Measurements from ENCODE around the gene COX4I2.

COX4I2 gene

GRCh38 chr20:31684153-31685015 is 46.7 kb downstream of the COX4I2 start:
- no peaks in the 10 kb centered on the region for H3K9me3 ChIP-seq (ENCODE audit: control extremely low read depth in 1 of 5, control insufficient read depth in 4 of 5, insufficient read depth in 2 of 5, low read depth in 1 of 5, low read length in 4 of 5)
- POLR2A ChIA-PET: interaction anchor here (0.6 to 1.1 kb wide), 3 partner anchors 10 to 157 kb away, joined by 3 to 7 read pairs (median 4); no protein-coding TSS in a partner anchor
- H3K4me3 ChIP-seq (ENCODE audit: control insufficient read depth in 1 of 7, extremely low read depth in 1 of 7, insufficient read depth in 4 of 7, low read depth in 2 of 7, low read length in 6 of 7): no peak overlapping the region
- WGBS (ENCODE audit: insufficient coverage): 91% methylated on average over 10 of the region's 11 CpGs
- CTCF ChIA-PET: interaction anchor here (0.7 to 5.5 kb wide), 8 partner anchors 9 to 124 kb away, joined by 3 to 41 read pairs (median 6); partner anchors contain the start of gene BCL2L1
- H3K27me3 ChIP-seq (replicated peaks in 2 of 5; ENCODE audit: control insufficient read depth in 4 of 5, insufficient read depth in 5 of 5, low read length in 4 of 5): no peaks in the 10 kb centered on the region
- peak in 2 of 3 donors; percentile 41 to 51 for DNase-seq
- peaks cover 0 to 26% (median 20%) of the 10 kb centered on the region in 4 experiments for H3K4me1 ChIP-seq (ENCODE audit: control extremely low read depth in 1 of 4, control insufficient read depth in 4 of 4, insufficient read depth in 4 of 4, low read length in 3 of 4)
- peaks cover 6 to 37% (median 10%) of the 10 kb centered on the region in 4 experiments for H3K36me3 ChIP-seq (ENCODE audit: control insufficient read depth in 4 of 4, insufficient read depth in 4 of 4, low read length in 3 of 4)
- H3K27ac ChIP-seq (ENCODE audit: insufficient read depth in 1 of 2, low read depth in 1 of 2, low read length in 2 of 2, poor library complexity in 1 of 2, severe bottlenecking in 2 of 2): peak overlapping the region in 1 of 2 experiments; percentile 9

GRCh38 chr20:31685853-31686643 is 48.3 kb downstream of the COX4I2 start:
- ChIA-PET CTCF (interaction anchor here (1.0 to 5.5 kb wide), 6 partner anchors 11 to 37 kb away, joined by 3 to 41 read pairs (median 10); partner anchors contain the start of gene BCL2L1), POLR2A (no interaction called here)
- Histone ChIP-seq H3K36me3 (ENCODE audit: control insufficient read depth in 4 of 4, insufficient read depth in 4 of 4, low read length in 3 of 4) (peaks cover 5 to 37% (median 9%) of the 10 kb centered on the region in 4 experiments), H3K27ac (ENCODE audit: insufficient read depth in 1 of 2, low read depth in 1 of 2, low read length in 2 of 2, poor library complexity in 1 of 2, severe bottlenecking in 2 of 2) (no peak overlapping the region), H3K4me3 (ENCODE audit: control insufficient read depth in 1 of 7, extremely low read depth in 1 of 7, insufficient read depth in 4 of 7, low read depth in 2 of 7, low read length in 6 of 7) (no peak overlapping the region), H3K4me1 (ENCODE audit: control extremely low read depth in 1 of 4, control insufficient read depth in 4 of 4, insufficient read depth in 4 of 4, low read length in 3 of 4) (peaks cover 0 to 22% (median 15%) of the 10 kb centered on the region in 4 experiments), H3K27me3 (replicated peaks in 2 of 5; ENCODE audit: control insufficient read depth in 4 of 5, insufficient read depth in 5 of 5, low read length in 4 of 5) (no peaks in the 10 kb centered on the region), H3K9me3 (ENCODE audit: control extremely low read depth in 1 of 5, control insufficient read depth in 4 of 5, insufficient read depth in 2 of 5, low read depth in 1 of 5, low read length in 4 of 5) (no peaks in the 10 kb centered on the region)
- DNase-seq: no peak
- WGBS (ENCODE audit: insufficient coverage): 80% methylated on average over 1 of the region's 2 CpGs

- DNase-seq: no peak
- H3K4me3 ChIP-seq (ENCODE audit: control insufficient read depth in 1 of 7, extremely low read depth in 1 of 7, insufficient read depth in 4 of 7, low read depth in 2 of 7, low read length in 6 of 7): no peak overlapping the region
- H3K36me3 ChIP-seq (ENCODE audit: control insufficient read depth in 4 of 4, insufficient read depth in 4 of 4, low read length in 3 of 4): peaks cover 2 to 30% (median 9%) of the 10 kb centered on the region in 4 experiments
- no peak overlapping the region for H3K27ac ChIP-seq (ENCODE audit: insufficient read depth in 1 of 2, low read depth in 1 of 2, low read length in 2 of 2, poor library complexity in 1 of 2, severe bottlenecking in 2 of 2)
- no CpG with 5 or more reads among the region's 3 CpGs for WGBS (ENCODE audit: insufficient coverage)
- no peaks in the 10 kb centered on the region for H3K9me3 ChIP-seq (ENCODE audit: control extremely low read depth in 1 of 5, control insufficient read depth in 4 of 5, insufficient read depth in 2 of 5, low read depth in 1 of 5, low read length in 4 of 5)
- CTCF ChIA-PET: interaction anchor here (0.7 to 1.9 kb wide), 4 partner anchors 9 to 36 kb away, joined by 3 to 5 read pairs (median 4); no protein-coding TSS in a partner anchor
- POLR2A ChIA-PET: no interaction called here
- H3K4me1 ChIP-seq (ENCODE audit: control extremely low read depth in 1 of 4, control insufficient read depth in 4 of 4, insufficient read depth in 4 of 4, low read length in 3 of 4): peaks cover 0 to 35% (median 17%) of the 10 kb centered on the region in 4 experiments
- H3K27me3 ChIP-seq (replicated peaks in 2 of 5; ENCODE audit: control insufficient read depth in 4 of 5, insufficient read depth in 5 of 5, low read length in 4 of 5): no peaks in the 10 kb centered on the region
These were observed 50.1 kb downstream of the COX4I2 start for GRCh38 chr20:31687777-31688176.

- Histone ChIP-seq H3K27ac (ENCODE audit: insufficient read depth in 1 of 2, low read depth in 1 of 2, low read length in 2 of 2, poor library complexity in 1 of 2, severe bottlenecking in 2 of 2) (no peak overlapping the region), H3K27me3 (replicated peaks in 2 of 5; ENCODE audit: control insufficient read depth in 4 of 5, insufficient read depth in 5 of 5, low read length in 4 of 5) (no peaks in the 10 kb centered on the region), H3K4me1 (ENCODE audit: control extremely low read depth in 1 of 4, control insufficient read depth in 4 of 4, insufficient read depth in 4 of 4, low read length in 3 of 4) (peaks cover 0 to 36% (median 19%) of the 10 kb centered on the region in 4 experiments), H3K4me3 (ENCODE audit: control insufficient read depth in 1 of 7, extremely low read depth in 1 of 7, insufficient read depth in 4 of 7, low read depth in 2 of 7, low read length in 6 of 7) (no peak overlapping the region), H3K36me3 (ENCODE audit: control insufficient read depth in 4 of 4, insufficient read depth in 4 of 4, low read length in 3 of 4) (peaks cover 2 to 24% (median 7%) of the 10 kb centered on the region in 4 experiments), H3K9me3 (ENCODE audit: control extremely low read depth in 1 of 5, control insufficient read depth in 4 of 5, insufficient read depth in 2 of 5, low read depth in 1 of 5, low read length in 4 of 5) (no peaks in the 10 kb centered on the region)
- 83% methylated on average over 1 of the region's 5 CpGs for WGBS (ENCODE audit: insufficient coverage)
- ChIA-PET CTCF (interaction anchor here (1.0 kb wide), 1 partner anchor 31 kb away, joined by 3 read pairs; no protein-coding TSS in a partner anchor), POLR2A (no interaction called here)
- no peak for DNase-seq
These were observed 51.4 kb downstream of the COX4I2 start for GRCh38 chr20:31689141-31689540.

GRCh38 chr20:31690124-31690666 is 52.5 kb downstream of the COX4I2 start:
- Histone ChIP-seq H3K4me3 (ENCODE audit: control insufficient read depth in 1 of 7, extremely low read depth in 1 of 7, insufficient read depth in 4 of 7, low read depth in 2 of 7, low read length in 6 of 7) (no peak overlapping the region), H3K27me3 (replicated peaks in 2 of 5; ENCODE audit: control insufficient read depth in 4 of 5, insufficient read depth in 5 of 5, low read length in 4 of 5) (no peaks in the 10 kb centered on the region), H3K27ac (ENCODE audit: insufficient read depth in 1 of 2, low read depth in 1 of 2, low read length in 2 of 2, poor library complexity in 1 of 2, severe bottlenecking in 2 of 2) (no peak overlapping the region), H3K4me1 (ENCODE audit: control extremely low read depth in 1 of 4, control insufficient read depth in 4 of 4, insufficient read depth in 4 of 4, low read length in 3 of 4) (peaks cover 0 to 42% (median 29%) of the 10 kb centered on the region in 4 experiments), H3K9me3 (ENCODE audit: control extremely low read depth in 1 of 5, control insufficient read depth in 4 of 5, insufficient read depth in 2 of 5, low read depth in 1 of 5, low read length in 4 of 5) (no peaks in the 10 kb centered on the region), H3K36me3 (ENCODE audit: control insufficient read depth in 4 of 4, insufficient read depth in 4 of 4, low read length in 3 of 4) (peaks cover 2 to 20% (median 7%) of the 10 kb centered on the region in 4 experiments)
- WGBS (ENCODE audit: insufficient coverage): 100% methylated on average over 2 of the region's 3 CpGs
- ChIA-PET POLR2A (no interaction called here), CTCF (interaction anchor here (1.0 to 11.2 kb wide), 2 partner anchors 33 to 43 kb away, joined by 3 to 67 read pairs; partner anchors contain the start of gene BCL2L1)
- no peak for DNase-seq

- no peak overlapping the region for H3K4me3 ChIP-seq (ENCODE audit: control insufficient read depth in 1 of 7, extremely low read depth in 1 of 7, insufficient read depth in 4 of 7, low read depth in 2 of 7, low read length in 6 of 7)
- POLR2A ChIA-PET: no interaction called here
These were observed 54.0 kb downstream of the COX4I2 start for GRCh38 chr20:31691646-31692275.

More at GRCh38 chr20:31691646-31692275, 54.0 kb downstream of the COX4I2 start:
- H3K36me3 ChIP-seq (ENCODE audit: control insufficient read depth in 4 of 4, insufficient read depth in 4 of 4, low read length in 3 of 4): peaks cover 2 to 16% (median 8%) of the 10 kb centered on the region in 4 experiments
- H3K27me3 ChIP-seq (replicated peaks in 2 of 5; ENCODE audit: control insufficient read depth in 4 of 5, insufficient read depth in 5 of 5, low read length in 4 of 5): no peaks in the 10 kb centered on the region
- peak overlapping the region in 1 of 2 experiments; percentile 36 for H3K27ac ChIP-seq (ENCODE audit: insufficient read depth in 1 of 2, low read depth in 1 of 2, low read length in 2 of 2, poor library complexity in 1 of 2, severe bottlenecking in 2 of 2)
- peaks cover 0 to 45% (median 29%) of the 10 kb centered on the region in 4 experiments for H3K4me1 ChIP-seq (ENCODE audit: control extremely low read depth in 1 of 4, control insufficient read depth in 4 of 4, insufficient read depth in 4 of 4, low read length in 3 of 4)
- no peaks in the 10 kb centered on the region for H3K9me3 ChIP-seq (ENCODE audit: control extremely low read depth in 1 of 5, control insufficient read depth in 4 of 5, insufficient read depth in 2 of 5, low read depth in 1 of 5, low read length in 4 of 5)
- whole genome bisulfite sequencing (ENCODE audit: insufficient coverage): no CpG with 5 or more reads among the region's 1 CpG
- CTCF ChIA-PET: interaction anchor here (1.0 to 11.2 kb wide), 10 partner anchors 10 to 58 kb away, joined by 3 to 67 read pairs (median 3); partner anchors contain the start of gene BCL2L1
- peak in 2 of 3 donors; percentile 26 to 60 for DNase-seq

Data from common myeloid progenitor, CD34-positive (primary cell).